CD4-positive, alpha-beta T cell treated with Interleukin-4 for 4 hours (primary cell): ENCODE measurements around the gene HRH1.
A peak's percentile ranks its signal among the peaks of the same experiment; 100 is the strongest.

Experiments
- DNase-seq: peaks from one replicate; pipeline ENCODE4 v3.0.0-alpha.2; 2020

The HRH1 gene

GRCh38 chr3:11287404-11287803 lies 133.1 kb downstream of the HRH1 start:
- no peak for DNase-seq

- no peak for DNase-seq
Observed at GRCh38 chr3:11288021-11288491, 133.8 kb downstream of the HRH1 start.

- DNase-seq = peak; percentile 63
Observed at GRCh38 chr3:11288786-11289637, 134.7 kb downstream of the HRH1 start.

- no peak for DNase-seq
Observed at GRCh38 chr3:11289864-11290263, 135.6 kb downstream of the HRH1 start.

GRCh38 chr3:11290743-11291680 lies 136.7 kb downstream of the HRH1 start:
- peak; percentile 82 for DNase-seq

GRCh38 chr3:11291808-11292207 lies 137.5 kb downstream of the HRH1 start:
- no peak for DNase-seq

- no peak for DNase-seq
Observed at GRCh38 chr3:11297126-11297525, 142.8 kb downstream of the HRH1 start.

GRCh38 chr3:11300970-11301369 lies 146.7 kb downstream of the HRH1 start:
- peak; percentile 30 for DNase-seq

GRCh38 chr3:11302444-11302843 lies 148.2 kb downstream of the HRH1 start:
- no peak for DNase-seq

GRCh38 chr3:11304175-11304574 lies 149.9 kb downstream of the HRH1 start:
- DNase-seq = no peak

- no peak for DNase-seq
Observed at GRCh38 chr3:11305509-11305908, 151.2 kb downstream of the HRH1 start.

GRCh38 chr3:11306817-11307589 lies 152.7 kb downstream of the HRH1 start:
- DNase-seq = peak; percentile 57

- DNase-seq = no peak
Observed at GRCh38 chr3:11307830-11308432, 153.6 kb downstream of the HRH1 start.

GRCh38 chr3:11310258-11310657 lies 156.0 kb downstream of the HRH1 start:
- no peak for DNase-seq

GRCh38 chr3:11312166-11312565 lies 157.9 kb downstream of the HRH1 start:
- DNase-seq = no peak
